NCI-H1694 treated with DMSO at 0.1 percent for 48 hours (cell line): ENCODE measurements around the gene MRPS2.
"Not testable (repeated sequence)": the region's sequence is repeated elsewhere in the genome, so short reads cannot be mapped to it uniquely, and the experiment has no call there.

ENCODE experiments used
- DNase-seq: peaks from one replicate; lab custom pipeline; 2025; lab: John Stamatoyannopoulos, UW

The MRPS2 gene

GRCh38 chr9:135499326-135500070, 984 bp upstream of the MRPS2 start:
- DNase-seq, result peak; percentile 4

- DNase-seq, result no peak
These were observed 384 bp upstream of the MRPS2 start for GRCh38 chr9:135500071-135500524.

- DNase-seq, result no peak
These were observed 1.0 kb downstream of the MRPS2 start for GRCh38 chr9:135501261-135502167.

- no peak for DNase-seq
These were observed 1.8 kb downstream of the MRPS2 start for GRCh38 chr9:135502168-135502872.

- DNase-seq, result no peak
These were observed 2.4 kb downstream of the MRPS2 start for GRCh38 chr9:135502873-135503321.

- no peak for DNase-seq
These were observed 3.1 kb downstream of the MRPS2 start for GRCh38 chr9:135503371-135504261.

GRCh38 chr9:135504262-135505243, 4.1 kb downstream of the MRPS2 start:
- DNase-seq, result no peak

GRCh38 chr9:135505406-135506187, 5.1 kb downstream of the MRPS2 start:
- no peak for DNase-seq

GRCh38 chr9:135506327-135507103, 6.0 kb downstream of the MRPS2 start:
- no peak for DNase-seq

- no peak for DNase-seq
These were observed 6.9 kb downstream of the MRPS2 start for GRCh38 chr9:135507104-135508035.

GRCh38 chr9:135508211-135508820, 7.8 kb downstream of the MRPS2 start:
- no peak for DNase-seq

GRCh38 chr9:135509458-135509857, 9.0 kb downstream of the MRPS2 start:
- DNase-seq, result no peak

GRCh38 chr9:135512241-135512603, 11.7 kb downstream of the MRPS2 start:
- no peak for DNase-seq

GRCh38 chr9:135512904-135513303, 12.4 kb downstream of the MRPS2 start:
- DNase-seq, result no peak

- DNase-seq, result no peak
These were observed 12.9 kb downstream of the MRPS2 start for GRCh38 chr9:135513351-135513846.

- not testable (repeated sequence) for DNase-seq
These were observed 13.4 kb downstream of the MRPS2 start for GRCh38 chr9:135513906-135514305.
